Kidney glomerular epithelial cell (primary cell): ENCODE data around the gene ZMYND11.
A peak's percentile ranks its signal among the peaks of the same experiment; 100 is the strongest.

Source experiments
- DNase-seq: peaks from one replicate; lab custom pipeline; 2025; lab: John Stamatoyannopoulos, UW

Gene ZMYND11

DNA sequence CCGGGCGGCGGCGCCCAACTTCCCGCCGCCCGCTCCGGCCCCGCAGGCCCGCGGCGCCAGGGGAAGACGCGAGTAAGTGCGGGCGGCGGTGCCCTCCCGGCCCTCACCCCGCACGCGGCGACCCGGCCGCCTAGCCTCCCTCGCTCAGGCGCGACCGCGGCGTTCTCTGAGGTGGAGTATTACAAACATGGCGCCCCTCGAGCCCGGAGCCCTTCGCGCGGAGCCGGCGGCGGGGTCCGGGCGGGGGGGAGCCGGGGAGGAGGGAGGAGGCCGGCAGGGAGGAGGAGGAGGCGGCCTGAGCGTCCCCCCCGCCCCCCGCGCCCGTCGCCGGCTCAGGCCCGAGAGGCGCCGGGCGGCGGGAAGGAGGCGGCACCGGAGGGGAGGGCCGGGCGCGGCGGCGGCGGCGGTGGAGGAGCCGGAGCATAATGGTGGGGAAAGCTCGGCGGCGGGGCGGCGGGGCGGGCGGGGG, at the start of gene ZMYND11:
TSS of gene ZMYND11 (plus strand) at position 324 of the 469 bp plus-strand sequence. CDS start 44,558 bp downstream, outside the sequence.
- no peak for DNase-seq

- DNase-seq = no peak
These were observed 49.2 kb upstream of the ZMYND11 start for GRCh38 chr10:86031-86430.

DNA sequence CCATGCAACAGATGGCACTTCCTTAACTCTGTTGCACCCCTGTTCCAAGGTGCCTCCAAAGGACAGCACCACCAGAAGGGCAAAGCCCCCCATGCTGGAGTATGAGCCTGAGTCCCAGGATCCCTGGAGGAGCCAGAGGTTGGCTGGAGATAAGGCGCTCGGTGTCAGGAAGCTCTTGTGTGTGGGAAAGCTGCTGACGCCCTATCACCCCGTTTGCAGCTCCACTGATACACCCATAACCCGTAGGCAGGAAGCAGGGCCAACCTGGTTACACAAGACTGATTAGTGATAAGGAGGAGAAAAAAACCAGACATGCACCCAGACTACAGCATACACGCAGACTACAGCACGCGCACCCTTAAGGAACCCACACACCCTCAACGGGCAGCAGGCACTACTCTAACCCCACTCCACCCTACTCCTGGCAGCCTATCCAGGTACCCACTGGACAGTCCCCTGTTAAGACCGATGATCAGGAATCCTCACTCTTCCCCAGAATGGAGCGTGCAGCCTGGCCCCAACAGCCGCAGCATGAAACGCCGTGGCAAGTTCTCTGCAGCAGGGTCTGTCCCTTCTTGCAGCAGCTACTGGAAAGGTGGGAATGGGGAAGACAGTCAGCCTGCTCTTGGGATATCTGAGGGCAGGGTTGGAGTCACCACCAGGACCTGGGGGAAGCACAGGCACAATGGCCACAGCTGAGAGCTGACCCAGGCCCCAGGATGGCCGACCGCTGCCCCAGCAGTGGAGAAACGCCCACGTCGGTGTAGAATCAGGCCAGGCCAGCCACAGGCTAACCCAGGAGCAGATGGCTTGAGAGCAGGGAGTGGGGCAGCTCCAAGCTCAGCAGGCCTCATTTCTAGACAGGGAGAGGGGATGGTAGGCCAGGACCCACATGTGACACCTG, 47.8 kb upstream of the ZMYND11 start:
- DNase-seq = no peak

GRCh38 chr10:88253-88652, 47.0 kb upstream of the ZMYND11 start:
- no peak for DNase-seq

DNA sequence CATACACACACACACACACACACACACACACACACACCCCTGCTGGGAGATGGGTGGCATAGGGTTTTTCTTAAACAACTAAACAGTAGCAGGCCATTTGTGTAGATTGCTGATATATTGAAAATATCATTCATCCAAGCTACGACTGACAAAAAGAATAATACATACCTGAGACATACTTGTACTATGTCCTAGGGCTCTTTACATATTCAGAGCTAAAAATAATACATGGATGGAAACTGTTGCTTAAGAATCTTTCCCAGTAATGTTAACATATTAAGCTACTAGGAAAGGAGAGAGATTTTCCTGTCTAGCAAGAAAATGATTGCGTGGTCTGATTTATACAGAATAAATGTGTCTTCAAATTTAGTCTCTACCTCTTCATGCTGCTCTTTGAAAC, 46.0 kb upstream of the ZMYND11 start:
- no peak for DNase-seq

GRCh38 chr10:90161-90560, 45.1 kb upstream of the ZMYND11 start:
- no peak for DNase-seq

GRCh38 chr10:91313-91712, 43.9 kb upstream of the ZMYND11 start:
- no peak for DNase-seq

- no peak for DNase-seq
These were observed 43.1 kb upstream of the ZMYND11 start for GRCh38 chr10:92153-92552.

GRCh38 chr10:92846-93245, 42.4 kb upstream of the ZMYND11 start:
- DNase-seq = no peak

GRCh38 chr10:94613-95012, 40.6 kb upstream of the ZMYND11 start:
- DNase-seq = no peak

DNA sequence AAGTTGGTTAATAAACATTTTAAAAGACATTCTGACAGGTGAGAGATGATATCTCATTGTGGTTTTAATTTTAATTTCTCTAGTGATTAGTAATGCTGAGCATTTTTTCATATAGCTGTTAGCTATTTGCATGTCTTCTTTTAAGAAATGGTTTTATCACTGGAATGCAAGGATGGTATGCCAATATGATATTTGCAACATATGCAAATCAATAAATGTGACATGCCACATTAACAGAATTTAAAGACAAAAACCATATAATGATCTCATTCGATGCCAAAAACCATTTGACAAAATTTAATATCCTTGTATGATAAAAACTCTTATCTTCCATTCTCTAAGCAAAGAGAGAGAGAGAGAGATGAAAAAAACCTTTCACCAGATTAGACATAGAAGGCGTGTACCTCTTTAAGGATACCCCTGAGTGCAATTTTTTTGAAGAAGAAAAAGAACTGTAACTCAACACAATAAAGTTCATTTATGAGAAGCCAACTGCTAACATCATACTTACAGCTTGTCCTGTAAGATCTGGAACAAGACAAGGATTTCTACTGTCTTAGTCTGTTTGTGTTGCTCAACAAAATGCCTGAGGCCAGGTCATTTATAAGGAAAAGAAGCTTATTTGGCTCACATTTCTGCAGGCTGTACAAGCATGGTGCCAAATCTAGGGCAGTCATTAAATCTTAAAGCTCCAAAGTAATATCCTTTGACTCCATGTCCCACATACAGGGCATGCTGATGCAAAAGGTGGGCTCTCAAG, 39.7 kb upstream of the ZMYND11 start:
- DNase-seq = no peak

GRCh38 chr10:96466-96865, 38.8 kb upstream of the ZMYND11 start:
- no peak for DNase-seq

DNA sequence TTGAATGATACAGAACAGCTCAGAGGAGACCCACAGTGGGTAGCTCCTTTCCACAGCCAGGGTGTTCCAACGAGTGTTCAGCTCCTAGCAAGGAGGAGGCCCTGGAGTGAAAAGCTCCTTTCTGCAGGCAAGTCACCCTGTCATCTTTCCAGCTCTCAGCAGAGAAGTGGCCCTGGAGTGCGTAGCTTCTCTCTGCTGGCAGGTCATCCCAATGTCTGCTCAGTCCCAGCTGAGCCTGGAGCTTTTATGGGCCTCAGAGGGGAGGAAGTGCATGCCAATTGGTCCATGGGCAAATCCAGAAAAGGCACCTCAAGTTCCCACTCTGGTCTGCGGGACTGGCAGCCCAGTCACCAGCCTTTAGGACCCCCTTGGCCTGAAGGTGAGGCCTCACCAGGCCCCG, 30.8 kb upstream of the ZMYND11 start:
- DNase-seq = no peak

GRCh38 chr10:104862-105565, 30.2 kb upstream of the ZMYND11 start:
- DNase-seq = no peak

- no peak for DNase-seq
These were observed 29.4 kb upstream of the ZMYND11 start for GRCh38 chr10:105806-106205.

DNA sequence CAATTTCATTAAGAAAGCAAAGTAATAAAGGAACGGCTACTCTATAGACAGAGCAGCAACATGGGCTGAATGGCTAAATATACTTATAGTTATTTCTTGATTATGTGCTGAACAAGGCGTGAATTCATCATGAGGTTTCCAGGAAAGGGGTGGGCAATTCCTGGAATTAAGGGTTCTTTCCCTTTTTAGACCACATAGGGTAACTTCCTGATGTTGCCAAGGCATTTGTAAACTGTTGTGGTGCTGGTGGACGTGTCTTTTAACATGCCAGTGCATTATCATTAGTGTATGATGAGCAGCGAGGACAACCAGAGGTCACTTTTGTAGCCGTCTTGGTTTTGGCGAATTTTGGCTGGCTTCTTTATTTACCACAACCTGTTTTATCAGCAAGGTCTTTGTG, 28.5 kb upstream of the ZMYND11 start:
- no peak for DNase-seq

GRCh38 chr10:112246-112645, 23.0 kb upstream of the ZMYND11 start:
- DNase-seq = peak; percentile 27

DNA sequence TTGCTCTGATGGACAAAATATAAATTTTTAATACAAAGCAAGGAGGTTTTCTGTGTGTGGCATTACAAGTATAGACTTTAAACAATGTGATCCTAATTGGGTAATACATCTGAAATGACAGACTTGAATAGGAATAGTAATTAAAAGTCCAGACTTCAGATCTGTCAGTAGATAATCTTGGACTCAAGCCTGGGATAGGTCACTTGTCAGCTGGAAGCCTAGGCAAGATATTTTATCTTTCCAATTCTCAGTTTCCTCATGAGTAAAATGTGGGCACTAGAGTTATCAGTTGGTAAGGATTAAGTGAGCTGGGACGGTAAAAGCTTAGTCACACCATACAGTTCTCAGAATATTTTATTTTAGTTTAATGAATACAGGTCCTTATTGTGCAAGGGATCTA, 10.4 kb upstream of the ZMYND11 start:
- no peak for DNase-seq

- no peak for DNase-seq
These were observed 7.4 kb upstream of the ZMYND11 start for GRCh38 chr10:127612-128432.

GRCh38 chr10:129810-130209, 5.4 kb upstream of the ZMYND11 start:
- DNase-seq = no peak
